HG03064 (cell line): ENCODE measurements around the gene PNO1.
"Not testable (repeated sequence)": the region's sequence is repeated elsewhere in the genome, so short reads cannot be mapped to it uniquely, and the experiment has no call there.

Source experiments
- ATAC-seq: cut with Tn5 transposase; IDR thresholded peaks from one replicate; pipeline ENCODE4 v1.9.1; 2021; ENCODE audit warnings: low read depth; ENCODE audit not compliant: unreplicated experiment

The PNO1 gene

DNA sequence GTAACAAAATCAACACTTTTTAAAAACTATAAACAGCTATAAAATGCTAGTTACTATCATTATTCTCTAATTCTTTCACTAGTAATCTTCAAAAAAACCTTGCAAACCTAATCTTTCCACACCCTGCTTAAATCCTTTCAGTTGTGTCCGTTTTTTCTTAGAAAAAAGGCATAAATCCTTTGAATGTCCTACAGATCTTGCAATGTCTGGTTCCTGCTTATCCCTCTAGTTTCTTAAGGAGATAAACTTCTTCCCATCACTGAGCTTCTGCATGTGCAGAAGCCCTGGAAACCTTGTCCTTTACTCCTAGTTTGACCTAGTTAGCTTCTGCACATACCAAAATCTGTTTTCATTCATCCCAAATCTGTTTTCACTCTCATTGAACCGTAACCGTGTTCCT is 1.3 kb upstream of the PNO1 start:
- ATAC-seq = no peak

DNA sequence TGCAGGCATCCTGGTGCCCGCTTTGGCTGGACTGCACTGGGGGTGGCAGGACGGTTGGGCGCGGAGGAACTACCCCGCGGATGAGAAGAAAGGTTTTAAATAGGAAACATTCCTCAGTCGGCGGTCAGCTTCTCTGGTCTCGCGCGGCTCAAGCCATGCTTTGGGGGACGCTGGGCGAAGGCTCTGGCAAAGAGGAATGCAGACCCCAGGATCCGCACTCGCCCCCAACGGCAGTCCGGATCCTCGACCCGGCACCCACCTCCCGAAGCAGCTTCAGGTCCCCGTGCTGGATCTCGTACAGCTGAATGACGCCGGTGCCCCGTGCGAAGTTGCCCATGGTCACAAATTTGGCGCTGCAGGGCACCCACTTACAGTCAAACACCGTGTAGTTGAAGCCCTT is 686 bp upstream of the PNO1 start:
- ATAC-seq = peak; percentile 33

DNA sequence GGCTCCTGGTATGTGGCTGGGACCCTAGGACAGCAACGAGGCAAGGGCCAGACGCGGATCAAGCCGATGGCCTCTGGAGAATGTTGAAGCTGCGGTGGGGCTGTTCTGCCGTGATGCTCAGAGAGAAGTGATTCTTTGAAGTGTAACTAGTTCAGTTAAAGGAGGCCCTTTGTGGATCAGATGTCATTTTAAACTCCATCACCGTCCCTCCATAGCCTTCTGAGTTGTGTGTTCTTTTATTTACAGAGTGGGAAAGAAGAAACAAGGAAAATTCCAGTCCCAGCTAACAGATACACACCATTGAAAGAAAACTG is 403 bp downstream of the PNO1 start:
- no peak for ATAC-seq

DNA sequence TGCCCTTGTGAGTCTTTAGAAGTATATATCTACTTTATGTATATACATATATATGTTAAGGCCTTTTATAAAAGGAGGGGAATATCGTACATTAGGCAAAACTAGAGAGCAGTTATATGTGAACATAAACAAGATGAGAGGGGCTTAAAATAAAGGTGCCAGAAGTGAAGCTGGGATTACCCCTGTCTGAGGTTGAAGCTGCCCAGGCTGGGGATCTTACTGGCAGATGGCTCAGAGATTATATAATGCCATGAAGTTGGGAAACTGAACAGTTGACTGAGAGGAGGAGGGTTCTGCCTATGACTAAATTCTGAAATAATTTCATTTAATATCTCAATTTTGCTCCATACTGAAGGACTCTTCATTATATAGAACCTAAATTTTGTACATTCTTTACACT is 6.0 kb downstream of the PNO1 start:
- no peak for ATAC-seq

DNA sequence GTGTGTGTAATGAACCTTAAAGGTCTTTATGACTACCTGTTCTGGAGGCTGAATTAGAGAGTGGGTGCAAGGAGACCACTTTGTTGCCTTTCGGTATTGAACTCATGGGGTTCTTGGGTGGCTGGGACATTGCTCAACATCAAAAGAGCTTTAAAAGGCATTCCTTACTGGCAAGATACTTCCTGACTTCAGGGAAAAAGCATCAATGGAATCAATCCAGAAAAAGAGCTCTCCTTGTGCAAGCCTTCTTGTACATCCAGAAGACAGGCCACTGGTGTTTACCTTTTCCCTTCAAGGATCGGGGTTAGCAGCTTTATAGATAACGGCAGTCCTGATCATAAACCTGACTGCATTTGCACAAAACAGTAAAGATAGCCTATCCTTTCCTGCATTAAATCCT is 9.5 kb downstream of the PNO1 start:
- no peak for ATAC-seq

DNA sequence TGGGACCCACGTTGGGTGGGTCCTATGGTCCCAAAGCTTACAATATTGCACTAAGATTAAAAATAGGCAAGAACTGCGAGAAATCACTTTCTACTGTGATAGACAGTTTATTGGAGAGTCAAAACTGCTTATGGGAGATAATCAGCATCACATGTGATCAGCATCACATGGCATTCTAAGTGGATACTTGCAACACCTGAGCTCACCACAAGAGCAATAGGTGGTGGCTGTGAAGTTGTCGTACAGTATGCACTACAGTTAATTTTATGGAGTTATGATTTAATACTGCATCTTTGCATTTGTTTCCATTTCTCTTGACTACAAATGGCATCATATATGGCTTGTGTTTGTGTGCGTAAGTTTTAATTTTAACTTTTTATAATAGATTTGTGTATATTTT is 11.6 kb downstream of the PNO1 start:
- no peak for ATAC-seq

DNA sequence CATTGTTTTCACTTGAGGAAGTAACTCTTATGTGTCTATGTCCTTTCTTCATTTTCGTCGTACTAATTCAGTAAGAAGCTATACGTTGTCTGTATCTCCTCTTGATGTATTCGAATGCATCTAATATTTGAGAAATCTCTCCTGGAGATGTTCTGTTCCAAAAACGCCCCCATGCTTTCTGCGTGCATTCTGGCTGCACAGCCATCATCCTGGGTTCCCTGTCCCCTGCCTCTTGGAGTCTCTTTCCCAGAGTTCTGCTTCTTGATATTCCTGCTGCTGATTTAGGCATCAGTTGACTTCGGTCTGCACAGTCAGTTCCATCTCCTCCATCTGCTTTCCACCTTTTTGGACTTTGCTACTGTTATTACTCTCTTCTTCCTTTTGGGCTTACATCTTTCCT is 13.5 kb downstream of the PNO1 start:
- no peak for ATAC-seq

DNA sequence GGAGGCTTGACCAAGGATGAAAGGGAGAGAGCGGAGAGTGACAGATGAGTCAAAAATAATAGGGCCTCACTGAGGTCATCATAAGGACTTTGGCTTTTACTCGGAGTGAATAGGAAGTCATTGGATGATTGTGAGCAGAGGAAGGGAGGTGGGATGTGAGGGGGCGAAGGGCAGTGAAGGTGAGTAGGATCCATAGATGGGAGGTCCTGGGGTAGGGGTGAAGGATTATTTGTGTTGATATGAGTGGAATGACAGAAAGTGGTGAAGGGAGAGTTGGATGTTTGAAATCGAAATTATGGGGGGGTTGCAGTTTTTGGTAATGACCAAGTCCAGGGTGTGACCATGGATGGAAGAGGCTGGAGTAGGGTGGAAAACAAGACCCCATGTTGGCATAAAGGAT is 14.0 kb downstream of the PNO1 start:
- ATAC-seq = no peak

DNA sequence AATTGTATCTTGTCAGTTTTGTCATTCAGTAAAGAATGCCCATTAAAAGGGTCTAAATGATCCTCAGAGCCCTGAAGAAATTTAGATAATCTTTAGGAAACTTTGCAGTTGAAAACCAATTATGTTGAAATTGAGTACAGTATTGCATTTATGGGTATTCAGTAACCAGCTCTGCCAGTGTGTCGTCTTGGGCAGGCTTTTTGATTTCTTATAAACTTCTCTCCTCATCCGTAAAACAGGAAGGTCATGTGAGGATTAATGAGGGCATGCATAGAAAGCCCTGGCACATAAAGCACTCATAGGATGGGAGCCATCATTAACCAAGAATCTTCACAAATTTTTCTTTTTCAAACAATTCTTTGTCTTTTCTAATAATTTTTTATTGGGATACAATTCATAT is 14.8 kb downstream of the PNO1 start:
- no peak for ATAC-seq

DNA sequence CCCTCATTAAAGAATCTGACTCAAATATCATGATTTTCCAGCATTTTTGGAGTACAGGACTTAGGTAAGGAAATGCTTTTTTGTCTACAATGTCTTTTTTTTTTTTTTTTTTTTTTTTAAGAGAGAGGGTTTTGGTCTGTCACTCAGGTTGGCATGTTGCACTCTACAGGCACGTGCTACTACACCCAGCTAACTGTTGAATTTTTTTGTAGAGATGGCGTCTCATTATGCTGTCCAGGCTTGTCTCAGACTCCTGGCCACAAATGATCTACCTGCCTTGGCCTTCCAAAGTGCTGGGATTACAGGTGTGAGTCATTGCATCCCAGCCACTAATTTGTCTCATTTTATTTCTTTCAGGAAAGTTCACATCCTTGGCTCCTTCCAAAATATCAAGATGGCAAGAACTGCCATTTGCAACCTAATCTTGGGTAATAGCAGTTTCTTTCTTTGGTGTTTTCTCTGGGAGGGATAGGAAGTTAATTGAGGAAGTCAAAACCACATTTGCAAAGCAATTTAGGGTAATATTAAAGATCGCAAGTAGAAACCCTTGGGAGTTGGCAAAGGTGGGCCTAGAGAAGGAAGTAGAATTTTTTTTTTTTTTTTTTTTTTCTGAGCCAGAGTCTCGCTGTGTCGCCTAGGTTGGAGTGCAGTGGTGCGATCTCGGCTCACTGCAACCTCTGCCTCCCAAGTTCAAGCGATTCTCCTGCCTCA is 15.5 kb downstream of the PNO1 start:
- ATAC-seq = no peak

DNA sequence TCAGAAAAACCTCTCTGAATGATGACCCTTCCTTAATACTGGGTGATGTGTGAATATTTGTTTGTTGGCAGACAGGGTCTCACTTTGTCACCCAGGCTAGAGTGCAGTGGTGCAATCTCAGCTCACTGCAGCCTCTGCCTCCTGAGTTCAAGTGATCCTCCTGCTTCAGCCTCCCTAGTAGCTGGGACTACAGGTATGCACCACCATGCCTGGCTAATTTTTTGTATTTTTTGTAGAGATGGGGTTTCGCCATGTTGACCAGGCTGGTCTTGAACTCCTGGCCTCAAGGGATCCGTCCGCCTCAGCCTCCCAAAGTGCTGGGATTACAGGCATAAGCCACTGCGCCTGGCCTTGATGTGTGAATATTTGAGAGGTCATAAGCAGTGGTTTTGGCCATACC is 17.5 kb downstream of the PNO1 start:
- ATAC-seq = not testable (repeated sequence)

DNA sequence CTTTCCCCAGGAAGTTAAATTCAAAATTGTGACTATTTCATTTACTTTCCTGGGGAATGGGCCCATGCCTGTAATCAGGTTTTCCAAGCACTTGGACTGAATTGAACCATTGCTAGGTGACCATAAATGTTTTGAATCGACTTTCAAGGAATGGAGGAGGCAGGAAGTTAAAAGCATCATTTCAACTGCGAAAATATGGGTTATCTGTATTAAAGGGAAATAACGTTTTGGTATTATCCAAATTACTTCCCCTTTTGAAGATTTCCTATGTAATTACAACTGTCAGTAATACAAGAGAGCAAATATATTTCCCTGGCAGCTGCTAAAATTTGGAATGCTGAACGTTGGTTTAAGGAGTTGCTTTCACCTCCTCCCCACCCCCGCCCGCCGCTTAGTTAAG is 19.0 kb downstream of the PNO1 start:
- ATAC-seq = no peak

DNA sequence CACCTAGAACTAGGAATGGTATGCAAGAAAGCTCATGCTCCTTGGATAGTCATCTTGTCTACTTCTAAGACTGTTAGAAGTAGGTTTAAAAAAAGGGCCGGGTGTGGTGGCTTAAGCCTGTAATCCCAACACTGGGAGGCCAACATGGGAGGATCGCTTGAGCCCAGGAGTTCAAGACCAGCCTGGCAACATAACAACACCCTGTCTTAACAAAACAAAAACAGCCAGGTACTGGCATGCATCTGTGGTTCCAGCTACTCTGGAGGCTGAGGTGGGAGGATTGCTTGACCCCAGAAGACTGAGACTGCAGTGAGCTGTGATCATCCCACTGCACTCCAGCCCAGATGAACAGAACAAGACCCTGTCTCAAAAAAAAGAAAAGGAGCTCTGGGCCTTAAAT is 19.9 kb downstream of the PNO1 start:
- ATAC-seq = no peak

DNA sequence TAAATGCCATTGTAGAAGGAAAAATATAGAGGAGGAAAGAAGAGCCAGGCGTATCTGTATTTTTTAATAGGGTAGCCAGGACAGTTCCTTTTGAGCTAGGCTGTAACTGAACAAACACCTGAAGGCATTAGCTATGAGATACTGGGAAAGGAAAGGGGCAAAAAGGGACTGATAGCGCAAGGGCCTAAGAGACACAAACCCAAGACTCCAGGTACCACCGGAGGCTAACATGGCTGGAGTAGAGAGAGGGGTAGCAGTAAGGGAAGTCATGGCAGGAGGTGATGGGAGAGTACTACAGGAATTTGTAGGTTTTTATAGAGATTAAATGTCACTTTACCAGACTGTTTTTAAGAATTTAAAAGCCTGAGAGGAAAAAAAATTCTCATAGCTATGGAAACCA is 20.7 kb downstream of the PNO1 start:
- no peak for ATAC-seq

DNA sequence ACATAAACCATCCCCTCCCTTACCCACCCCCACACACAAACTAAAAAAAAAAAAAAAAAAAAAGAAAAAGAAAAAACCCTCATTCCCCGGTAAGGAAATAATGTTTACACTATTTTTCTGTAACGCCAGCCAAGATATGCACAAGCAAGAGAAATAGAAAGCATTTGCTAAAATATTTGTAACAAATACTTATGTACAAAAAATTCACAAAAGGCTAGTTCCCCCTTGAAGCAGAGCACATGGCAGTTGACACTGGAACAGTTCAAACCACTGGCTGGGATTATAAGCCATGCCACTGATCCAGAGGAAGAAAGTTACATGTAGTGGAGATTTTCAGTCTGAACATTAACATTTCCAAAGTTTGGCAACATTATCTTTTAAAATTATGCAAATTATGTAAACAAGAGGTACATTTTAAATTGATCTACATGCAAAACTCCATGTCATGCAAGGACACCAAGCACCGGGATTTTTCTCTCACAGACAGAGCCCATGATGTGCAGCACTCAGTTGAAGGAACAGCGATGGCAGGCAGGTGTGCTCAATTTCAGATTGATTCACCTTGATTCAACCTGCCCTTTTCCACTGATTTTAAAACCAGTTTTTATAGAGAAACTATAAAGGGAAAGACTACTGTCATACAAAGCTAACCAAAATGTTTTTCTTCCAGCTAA is 21.4 kb downstream of the PNO1 start:
- no peak for ATAC-seq

DNA sequence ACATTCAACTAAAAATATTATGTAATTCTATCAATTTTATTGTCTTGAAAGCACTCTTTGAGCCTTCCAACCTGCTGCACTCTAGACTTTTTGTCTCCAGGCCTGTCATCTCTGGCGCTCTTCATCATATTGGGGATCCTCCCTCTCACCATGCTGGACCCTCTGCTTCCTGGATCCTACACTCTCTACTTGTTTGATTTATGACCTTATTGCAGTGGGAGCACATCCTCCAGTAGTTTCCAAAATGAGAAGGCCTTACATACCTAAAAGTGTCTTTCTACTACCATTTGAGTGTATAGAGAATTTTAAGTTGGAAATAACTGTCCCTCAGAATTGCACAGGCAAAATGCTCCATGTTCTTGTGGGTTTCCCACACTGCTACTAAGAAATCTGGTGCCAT is 25.2 kb downstream of the PNO1 start:
- ATAC-seq = no peak

DNA sequence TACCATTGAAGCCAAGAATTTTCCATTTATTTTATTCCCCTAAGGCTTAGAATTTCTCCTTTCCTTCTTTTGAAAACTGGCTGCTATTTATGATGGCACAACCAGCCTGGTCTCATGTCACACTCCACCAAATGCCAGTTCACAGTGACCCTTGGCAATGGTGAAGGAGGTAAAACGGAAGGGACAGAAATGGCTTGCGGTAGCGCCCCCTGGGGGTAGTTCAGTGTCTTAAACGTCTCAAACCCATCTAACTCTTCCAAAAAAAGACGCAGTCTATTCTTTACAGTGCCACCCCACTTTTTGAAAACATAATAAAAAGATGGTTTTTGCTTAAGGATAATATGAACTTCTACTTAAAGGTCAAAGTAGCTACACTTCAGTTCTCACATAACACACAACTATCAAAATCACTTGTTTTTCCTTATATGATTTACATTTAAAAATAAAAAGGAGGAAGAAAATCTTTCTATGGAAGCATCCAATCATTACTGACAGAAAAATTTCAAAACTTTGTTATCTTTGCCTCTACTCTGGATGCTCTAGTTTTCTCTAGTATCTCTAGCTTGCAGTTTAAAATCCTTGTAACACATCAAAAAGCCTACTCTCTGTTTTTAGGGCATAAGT is 28.0 kb downstream of the PNO1 start:
- no peak for ATAC-seq

DNA sequence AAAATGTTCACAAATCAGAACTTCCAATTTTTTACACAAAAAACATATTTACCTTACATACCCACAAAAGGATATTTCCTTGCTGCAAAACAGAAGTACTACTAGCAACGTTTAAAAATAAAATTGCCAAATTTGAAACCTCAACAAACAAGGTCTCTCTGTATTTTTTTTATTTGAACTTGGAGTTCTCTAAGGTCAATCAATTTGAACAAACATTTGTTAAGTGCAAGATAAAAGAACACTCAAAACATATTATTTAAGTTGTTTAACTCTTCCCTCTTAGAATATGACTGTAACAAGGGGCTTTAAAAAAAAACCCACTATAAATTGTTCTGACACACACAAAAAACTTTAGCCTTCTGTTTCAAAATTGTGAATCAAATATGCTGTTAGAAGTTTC is 29.6 kb downstream of the PNO1 start:
- no peak for ATAC-seq

DNA sequence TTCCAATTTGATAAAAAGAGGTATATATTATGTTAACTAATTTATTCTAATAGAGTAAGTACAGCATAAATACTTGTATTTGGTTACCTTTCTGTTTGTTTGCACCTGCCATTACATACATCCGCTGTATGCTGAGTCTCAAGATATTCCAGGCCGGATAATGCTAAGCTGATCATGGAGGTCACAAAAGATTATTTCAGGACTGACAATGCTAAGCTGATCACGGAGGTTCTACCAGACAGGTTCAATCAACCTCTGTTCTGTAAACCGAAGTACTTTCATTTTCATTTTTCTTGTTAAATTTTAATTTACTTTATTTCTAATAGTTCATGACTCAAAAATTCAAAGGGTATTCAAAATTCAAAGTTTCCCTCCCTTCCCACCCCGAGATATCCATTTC is 31.1 kb downstream of the PNO1 start:
- ATAC-seq = no peak

DNA sequence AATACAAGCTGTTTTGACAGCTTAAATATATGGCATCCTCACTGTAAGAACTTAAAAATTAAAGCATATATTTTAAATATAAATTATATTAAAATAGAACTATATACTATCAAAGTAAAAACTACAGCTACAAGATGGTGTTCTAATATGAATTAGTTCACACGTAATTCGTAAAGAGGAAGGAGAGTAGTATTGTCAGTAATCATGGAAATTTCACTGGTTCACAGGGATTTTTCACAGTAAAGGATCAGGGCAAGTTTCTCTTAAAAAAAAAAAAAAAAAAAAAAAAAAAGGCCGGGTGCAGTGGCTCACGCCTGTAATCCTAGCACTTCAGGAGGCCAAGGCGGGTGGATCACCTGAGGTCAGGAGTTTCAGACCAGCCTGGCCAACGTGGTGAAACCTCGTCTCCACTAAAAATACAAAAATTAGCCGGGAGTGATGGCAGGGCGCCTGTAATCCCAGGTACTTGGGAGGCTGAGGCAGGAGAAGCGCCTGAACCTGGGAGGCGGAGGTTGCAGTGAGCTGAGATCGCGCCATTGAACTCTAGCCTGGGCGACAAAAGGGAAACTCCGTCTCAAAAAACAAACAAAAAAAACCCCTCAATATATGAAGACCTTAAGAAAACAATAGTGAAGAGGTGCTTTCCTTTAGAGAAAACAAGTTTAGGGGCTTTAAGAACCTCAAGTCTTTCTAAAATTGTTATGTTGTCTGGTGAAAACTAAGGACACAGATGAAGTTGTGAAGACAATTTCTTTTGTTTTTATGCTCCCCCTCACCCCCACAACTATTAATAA is 32.5 kb downstream of the PNO1 start:
- ATAC-seq = no peak

DNA sequence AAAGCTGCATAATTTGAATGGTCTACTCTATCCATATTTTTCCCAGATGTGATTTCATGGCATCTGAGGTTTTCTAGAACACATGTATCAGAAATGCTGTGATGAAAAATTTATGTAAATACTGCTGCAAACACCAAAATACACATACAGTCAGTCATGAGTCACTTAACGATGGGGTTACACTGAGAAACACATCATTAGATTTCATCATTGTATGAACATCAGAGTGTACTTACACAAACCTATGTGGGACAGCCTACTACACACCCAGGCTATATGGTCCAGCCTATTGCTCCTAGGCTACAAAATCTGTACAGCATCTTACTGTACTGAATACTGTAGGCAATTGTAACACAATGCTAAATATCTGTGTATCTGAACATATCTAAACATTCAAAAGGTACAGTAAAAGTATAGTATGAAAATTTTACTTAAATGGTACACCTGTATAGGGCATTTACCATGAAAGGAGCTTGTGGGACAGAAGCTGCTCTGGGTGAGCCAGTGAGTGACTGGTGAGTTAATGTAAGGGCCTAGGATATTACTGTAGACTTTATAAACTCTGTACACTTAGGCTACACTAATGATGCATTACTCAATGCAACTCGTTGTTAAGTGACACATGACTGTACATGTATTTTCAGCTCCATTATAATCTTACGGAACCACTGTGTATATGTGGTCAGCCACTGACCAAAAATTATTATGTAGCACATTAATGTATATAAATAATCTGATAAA is 33.5 kb downstream of the PNO1 start:
- no peak for ATAC-seq
